Kidney (tissue), 14 donors: ENCODE measurements around the gene PDLIM7. TPM values are rescaled to one million over a fixed set of nuclear protein-coding genes. Genes with fewer than 3 reads are reported as not detected.

Experiments
- DNase-seq, 5 donors: peaks; one replicate each; pipeline ENCODE4 v3.0.0-alpha.2; 2013 to 2020
- FAIRE-seq: peaks from 2 replicates; lab custom pipeline; 2012; peaks lifted over from hg19 to GRCh38; lab: Jason Lieb, UNC
- H3K27ac ChIP-seq, 2 donors: one replicate each; pipeline ENCODE4 v1.7.0; 2013; ENCODE audit warnings: low read depth in 2 of 2, low read length in 2 of 2, inconsistent platforms in 1 of 2
- H3K27me3 ChIP-seq: one replicate; pipeline ENCODE4 v1.7.1; 2013; ENCODE audit warnings: low read length, inconsistent platforms; ENCODE audit not compliant: control insufficient read depth, insufficient read depth
- H3K36me3 ChIP-seq, 3 donors: one replicate each; pipeline versions ENCODE4 v1.7.0 to v1.7.1; 2013; ENCODE audit warnings: low read length in 3 of 3, control low read depth in 1 of 3, inconsistent platforms in 1 of 3; ENCODE audit not compliant: insufficient read depth in 3 of 3, control insufficient read depth in 2 of 3
- H3K4me1 ChIP-seq, 3 donors: one replicate each; pipeline versions ENCODE4 v1.7.0 to v1.7.1; 2013; ENCODE audit warnings: low read length in 3 of 3, inconsistent platforms in 1 of 3, low read depth in 1 of 3; ENCODE audit not compliant: control insufficient read depth in 2 of 3, insufficient read depth in 2 of 3
- H3K4me3 ChIP-seq, 3 donors: one replicate each; pipeline versions ENCODE4 v1.7.0 to v1.8.1; 2013; ENCODE audit warnings: low read length in 3 of 3, control low read depth in 1 of 3, inconsistent platforms in 1 of 3
- H3K9ac ChIP-seq, 3 donors: one replicate each; pipeline versions ENCODE4 v1.7.0 to v1.7.1; 2013; ENCODE audit warnings: low read length in 3 of 3, control low read depth in 1 of 3, inconsistent platforms in 1 of 3
- H3K9me3 ChIP-seq, 3 donors: one replicate each; pipeline versions ENCODE4 v1.7.0 to v1.7.1; 2013; ENCODE audit warnings: low read length in 3 of 3, control low read depth in 1 of 3, inconsistent platforms in 1 of 3; ENCODE audit not compliant: control insufficient read depth in 2 of 3, insufficient read depth in 1 of 3
- CTCF ChIP-seq: IDR thresholded peaks from 3 replicates; pipeline ENCODE4 v1.5.1; 2012; ENCODE audit warnings: mild to moderate bottlenecking, moderate library complexity, borderline replicate concordance; ENCODE audit not compliant: insufficient read depth; ENCODE audit errors: extremely low read depth
- intact Hi-C: fragments of 100-400 bp; cut with DNase I; formaldehyde crosslinking; loops from one replicate; pipeline ENCODE4 v1.11.1; 2022
- polyA plus RNA-seq: library from polyadenylated mRNA; stranded (reverse); fragments of 350-450 nt; fragmentation: Illumina TruSeq; extraction: RNeasy Lipid Tissue Mini Kit (QIAGEN cat#74804); gene quantifications from one replicate; pipeline ENCODE4 v1.2.3, GENCODE V29; 2014; ENCODE audit warnings: low read depth, low replicate concordance; ENCODE audit not compliant: insufficient read depth
- total RNA-seq: library from RNA; stranded (reverse); fragmentation: NEBNext Ultra II Directional; extraction: Animal tissue kit (Norgen Biotek cat#: 25700); gene quantifications from one replicate; pipeline ENCODE4 v1.2.1, GENCODE V29; 2021
- donor health status: control.
- donor health status: control.
- donor health status: control.
- donor health status: control.
- donor health status: control.
- donor health status: DM: yes; HTN: yes; CAD: no.
- donor health status: Normal renal cell carcinoma (clear cell type).

PDLIM7 gene
- total and polyA plus RNA-seq, 2 donors from 2014 or later = 46.4 to 89.7 TPM

- DNase-seq (no peak), FAIRE-seq (no peak)
- Histone ChIP-seq H3K9me3 (no peaks in the 10 kb centered on the region), H3K27ac (no peak overlapping the region), H3K36me3 (no peaks in the 10 kb centered on the region), H3K9ac (no peak overlapping the region), H3K4me3 (no peak overlapping the region), H3K27me3 (no peaks in the 10 kb centered on the region), H3K4me1 (peaks cover 0 to 3% (median 0%) of the 10 kb centered on the region in 3 donors)
- no peak for TF ChIP-seq CTCF
- intact Hi-C loops = no loop called here
Measured at GRCh38 chr5:177504086-177505056, 7.0 kb upstream of the PDLIM7 start.

- Histone ChIP-seq H3K4me1 (peaks cover 0 to 3% (median 2%) of the 10 kb centered on the region in 3 donors), H3K9me3 (no peaks in the 10 kb centered on the region), H3K27me3 (no peaks in the 10 kb centered on the region), H3K4me3 (no peak overlapping the region), H3K36me3 (no peaks in the 10 kb centered on the region), H3K27ac (no peak overlapping the region), H3K9ac (no peak overlapping the region)
- FAIRE-seq (no peak), DNase-seq (no peak)
- no peak for TF ChIP-seq CTCF
- intact Hi-C loops = no loop called here
Measured at GRCh38 chr5:177503351-177504085, 6.1 kb upstream of the PDLIM7 start.

- no peaks in the 10 kb centered on the region for H3K9me3 ChIP-seq
- H3K27ac ChIP-seq = no peak overlapping the region
- peaks cover 0 to 5% (median 3%) of the 10 kb centered on the region in 3 donors for H3K4me1 ChIP-seq
- H3K4me3 ChIP-seq = no peak overlapping the region
- intact Hi-C loops = no loop called here
- DNase-seq (no peak), FAIRE-seq (no peak)
- TF ChIP-seq CTCF = no peak
- H3K9ac ChIP-seq = no peak overlapping the region
- no peaks in the 10 kb centered on the region for H3K36me3 ChIP-seq
- H3K27me3 ChIP-seq = no peaks in the 10 kb centered on the region
Measured at GRCh38 chr5:177502886-177503285, 5.5 kb upstream of the PDLIM7 start.
